Umbilical cord (tissue), 2 donors: Measurements from ENCODE around the gene PCDHGA4. TPM values are rescaled to one million over a fixed set of nuclear protein-coding genes. Genes with fewer than 3 reads are reported as not detected.
"Not testable (repeated sequence)": the region's sequence is repeated elsewhere in the genome, so short reads cannot be mapped to it uniquely, and the experiment has no call there.

ENCODE experiments used
- DNase-seq: peaks from one replicate; pipeline ENCODE4 v3.0.0-alpha.2; 2015; ENCODE audit warnings: low spot score
- total RNA-seq: library from RNA; depleted of rRNA; stranded (reverse); fragments of >200 nt; gene quantifications from one replicate; pipeline ENCODE4 v1.2.3, GENCODE V29; 2014; ENCODE audit warnings: low replicate concordance; ENCODE audit not compliant: insufficient read depth

Gene PCDHGA4
- total RNA-seq, 1 donor from 2014 or later = 6.0 TPM

- no peak for DNase-seq
Measured at GRCh38 chr5:141384471-141385267, 29.8 kb downstream of the PCDHGA4 start.

- peak; percentile 6 for DNase-seq
Measured at GRCh38 chr5:141387557-141388311, 32.9 kb downstream of the PCDHGA4 start, which contains the start of gene PCDHGB4. PCDHGB4 (plus strand) TSS chr5:141387698; CDS start chr5:141387885, 187 bp downstream.

GRCh38 chr5:141388661-141389060, 33.8 kb downstream of the PCDHGA4 start:
- no peak for DNase-seq

- no peak for DNase-seq
Measured at GRCh38 chr5:141389153-141390042, 34.6 kb downstream of the PCDHGA4 start.

GRCh38 chr5:141392429-141393198, 37.8 kb downstream of the PCDHGA4 start, which contains the start of gene PCDHGA8:
PCDHGA8 (plus strand) TSS chr5:141392633; CDS start chr5:141392814, 181 bp downstream.
- no peak for DNase-seq

- DNase-seq = no peak
Measured at GRCh38 chr5:141393267-141393666, 38.4 kb downstream of the PCDHGA4 start.

- not testable (repeated sequence) for DNase-seq
Measured at GRCh38 chr5:141394401-141395187, 39.8 kb downstream of the PCDHGA4 start.

GRCh38 chr5:141397756-141398551, 43.1 kb downstream of the PCDHGA4 start, which contains the start of gene PCDHGB5:
PCDHGB5 (plus strand) TSS chr5:141397947; CDS start chr5:141398128, 181 bp downstream.
- peak; percentile 21 for DNase-seq

GRCh38 chr5:141398608-141399007, 43.8 kb downstream of the PCDHGA4 start:
- no peak for DNase-seq

- no peak for DNase-seq
Measured at GRCh38 chr5:141399555-141400258, 44.9 kb downstream of the PCDHGA4 start.

- DNase-seq = no peak
Measured at GRCh38 chr5:141402553-141403243, 47.9 kb downstream of the PCDHGA4 start, which contains the start of gene PCDHGA9. PCDHGA9 (plus strand) TSS chr5:141402778; CDS start chr5:141402953, 175 bp downstream.

- DNase-seq = no peak
Measured at GRCh38 chr5:141403387-141403786, 48.6 kb downstream of the PCDHGA4 start.

Other genes starting within 250 kb of the PCDHGA4 start
- 2.9 TPM for gene PCDHB4, start 233.2 kb upstream of the PCDHGA4 start, total RNA-seq
- gene PCDHB5, start 219.8 kb upstream of the PCDHGA4 start, total RNA-seq = 11.6 TPM
- gene PCDHB6, start 205.0 kb upstream of the PCDHGA4 start, total RNA-seq = 1.9 TPM
- 3.6 TPM for gene PCDHB7, start 182.4 kb upstream of the PCDHGA4 start, total RNA-seq
- 0.72 TPM for gene PCDHB8, start 177.2 kb upstream of the PCDHGA4 start, total RNA-seq
- gene PCDHB16, start 172.6 kb upstream of the PCDHGA4 start, total RNA-seq = 4.1 TPM
- 1.9 TPM for gene PCDHB9, start 167.9 kb upstream of the PCDHGA4 start, total RNA-seq
- 5.5 TPM for gene PCDHB10, start 162.7 kb upstream of the PCDHGA4 start, total RNA-seq
- 5.1 TPM for gene PCDHB11, start 155.4 kb upstream of the PCDHGA4 start, total RNA-seq
- 2.9 TPM for gene PCDHB12, start 146.3 kb upstream of the PCDHGA4 start, total RNA-seq
- 1.7 TPM for gene PCDHB13, start 141.1 kb upstream of the PCDHGA4 start, total RNA-seq
- 12.3 TPM for gene PCDHB14, start 131.7 kb upstream of the PCDHGA4 start, total RNA-seq
- 3.4 TPM for gene PCDHB15, start 109.6 kb upstream of the PCDHGA4 start, total RNA-seq
- 1.9 TPM for gene SLC25A2, start 51.0 kb upstream of the PCDHGA4 start, total RNA-seq
- gene TAF7, start 34.2 kb upstream of the PCDHGA4 start, total RNA-seq = 58.7 TPM
- gene PCDHGA1, start 24.5 kb upstream of the PCDHGA4 start, total RNA-seq = 0.96 TPM
- gene PCDHGA2, start 16.3 kb upstream of the PCDHGA4 start, total RNA-seq = 4.6 TPM
- 2.2 TPM for gene PCDHGA3, start 11.2 kb upstream of the PCDHGA4 start, total RNA-seq
- gene PCDHGB1, start 4.9 kb upstream of the PCDHGA4 start, total RNA-seq = 1.7 TPM
- gene PCDHGB2, start 5.0 kb downstream of the PCDHGA4 start, total RNA-seq = 4.6 TPM
- gene PCDHGA5, start 9.1 kb downstream of the PCDHGA4 start, total RNA-seq = 1.9 TPM
- gene PCDHGB3, start 15.2 kb downstream of the PCDHGA4 start, total RNA-seq = 11.8 TPM
- 7.2 TPM for gene PCDHGA6, start 18.9 kb downstream of the PCDHGA4 start, total RNA-seq
- gene PCDHGA7, start 27.7 kb downstream of the PCDHGA4 start, total RNA-seq = 7.0 TPM
- gene PCDHGB4, start 32.7 kb downstream of the PCDHGA4 start, total RNA-seq = 18.3 TPM
- 3.9 TPM for gene PCDHGA8, start 37.6 kb downstream of the PCDHGA4 start, total RNA-seq
- 15.4 TPM for gene PCDHGB5, start 42.9 kb downstream of the PCDHGA4 start, total RNA-seq
- 11.1 TPM for gene PCDHGA9, start 47.8 kb downstream of the PCDHGA4 start, total RNA-seq
- 9.1 TPM for gene PCDHGB6, start 53.0 kb downstream of the PCDHGA4 start, total RNA-seq
- 10.8 TPM for gene PCDHGA10, start 58.0 kb downstream of the PCDHGA4 start, total RNA-seq
- gene PCDHGB7, start 62.7 kb downstream of the PCDHGA4 start, total RNA-seq = 13.2 TPM
- gene PCDHGA11, start 66.0 kb downstream of the PCDHGA4 start, total RNA-seq = 7.9 TPM
- gene PCDHGA12, start 75.5 kb downstream of the PCDHGA4 start, total RNA-seq = 14.4 TPM
- gene PCDHGC3, start 120.9 kb downstream of the PCDHGA4 start, total RNA-seq = 42.9 TPM
- 4.8 TPM for gene PCDHGC4, start 130.0 kb downstream of the PCDHGA4 start, total RNA-seq
- gene PCDHGC5, start 134.1 kb downstream of the PCDHGA4 start, total RNA-seq = 8.2 TPM